ENCODE results near the gene DCPS. TPM values are rescaled to one million over a fixed set of nuclear protein-coding genes. Genes with fewer than 3 reads are reported as not detected.
"Not testable (repeated sequence)": the region's sequence is repeated elsewhere in the genome, so short reads cannot be mapped to it uniquely, and the experiment has no call there.

Gene DCPS, protein sequence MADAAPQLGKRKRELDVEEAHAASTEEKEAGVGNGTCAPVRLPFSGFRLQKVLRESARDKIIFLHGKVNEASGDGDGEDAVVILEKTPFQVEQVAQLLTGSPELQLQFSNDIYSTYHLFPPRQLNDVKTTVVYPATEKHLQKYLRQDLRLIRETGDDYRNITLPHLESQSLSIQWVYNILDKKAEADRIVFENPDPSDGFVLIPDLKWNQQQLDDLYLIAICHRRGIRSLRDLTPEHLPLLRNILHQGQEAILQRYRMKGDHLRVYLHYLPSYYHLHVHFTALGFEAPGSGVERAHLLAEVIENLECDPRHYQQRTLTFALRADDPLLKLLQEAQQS
- total RNA-seq: 6.2 TPM

DNA sequence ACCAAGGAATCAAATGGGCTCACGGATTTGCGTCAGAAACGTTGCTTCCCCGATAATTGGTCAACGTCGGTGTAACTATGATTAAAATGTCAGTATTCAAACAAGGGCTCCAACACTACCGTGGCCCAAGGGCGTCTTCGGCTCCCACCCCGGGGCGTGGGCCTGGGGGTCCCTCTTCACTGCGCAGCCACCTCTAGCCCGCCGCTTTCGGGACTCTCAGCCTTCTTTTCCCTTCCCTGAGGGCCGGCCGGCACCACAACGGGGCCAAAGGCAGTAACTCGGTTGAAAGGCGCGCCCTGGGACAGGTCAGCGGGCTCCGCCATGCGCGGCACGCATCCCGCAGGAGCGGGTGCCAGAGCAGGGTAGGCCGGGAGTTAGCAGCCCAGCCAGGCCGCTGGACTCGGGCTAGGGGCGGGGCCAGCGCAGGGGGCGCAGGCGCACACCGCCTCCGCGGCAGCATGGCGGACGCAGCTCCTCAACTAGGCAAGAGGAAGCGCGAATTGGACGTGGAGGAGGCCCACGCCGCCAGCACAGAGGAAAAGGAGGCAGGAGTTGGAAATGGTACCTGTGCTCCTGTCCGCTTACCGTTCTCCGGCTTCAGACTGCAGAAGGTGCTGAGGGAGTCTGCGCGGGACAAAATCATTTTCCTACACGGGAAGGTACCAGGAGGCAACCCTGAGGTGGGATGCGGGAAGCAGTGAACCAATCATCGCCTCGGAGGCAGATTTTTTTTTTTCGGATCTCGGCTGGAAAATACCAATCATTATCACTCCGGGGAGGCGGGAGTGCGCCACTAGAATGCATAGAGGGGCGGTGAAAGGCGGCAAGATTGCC is at the start of gene DCPS:
Gene DCPS, plus strand, starts transcription at position 438 of the 834 bp plus-strand sequence. Its CDS starts 21 bp downstream, at position 459.
- Histone ChIP-seq H3K27me3 (ENCODE audit: insufficient read depth, low read length) (no peaks in the 10 kb centered on the region), H3K4me3 (ENCODE audit: low read length) (peak within 1 kb of the TSS; percentile 73), H3K4me1 (ENCODE audit: insufficient read depth, low read length) (peaks cover 27% of the 10 kb centered on the region), H3K9me3 (ENCODE audit: low read depth, low read length) (no peaks in the 10 kb centered on the region)

DNA sequence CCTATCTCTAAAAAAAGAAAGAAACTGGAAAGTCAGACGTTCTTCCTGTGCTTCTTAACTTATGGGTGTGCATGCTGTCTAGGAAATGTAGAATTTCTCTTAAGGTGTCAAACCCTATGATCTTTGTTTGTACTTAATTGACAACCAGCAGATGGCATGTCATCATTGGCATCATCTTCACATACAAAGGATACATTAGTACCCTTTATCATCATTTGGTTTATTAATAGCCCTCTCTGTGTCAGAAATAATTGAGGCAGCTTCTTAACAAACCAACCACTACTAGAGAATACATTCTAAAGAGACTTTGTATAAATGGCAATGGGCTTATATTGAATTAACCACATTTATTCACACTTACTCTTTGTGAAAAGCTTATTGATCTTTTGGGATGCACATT is 49.0 kb upstream of the DCPS start:
- no peaks in the 10 kb centered on the region for H3K4me1 ChIP-seq (ENCODE audit: insufficient read depth, low read length)
- no peaks in the 10 kb centered on the region for H3K9me3 ChIP-seq (ENCODE audit: low read depth, low read length)
- no peaks in the 10 kb centered on the region for H3K27me3 ChIP-seq (ENCODE audit: insufficient read depth, low read length)
- no peak overlapping the region for H3K4me3 ChIP-seq (ENCODE audit: low read length)

DNA sequence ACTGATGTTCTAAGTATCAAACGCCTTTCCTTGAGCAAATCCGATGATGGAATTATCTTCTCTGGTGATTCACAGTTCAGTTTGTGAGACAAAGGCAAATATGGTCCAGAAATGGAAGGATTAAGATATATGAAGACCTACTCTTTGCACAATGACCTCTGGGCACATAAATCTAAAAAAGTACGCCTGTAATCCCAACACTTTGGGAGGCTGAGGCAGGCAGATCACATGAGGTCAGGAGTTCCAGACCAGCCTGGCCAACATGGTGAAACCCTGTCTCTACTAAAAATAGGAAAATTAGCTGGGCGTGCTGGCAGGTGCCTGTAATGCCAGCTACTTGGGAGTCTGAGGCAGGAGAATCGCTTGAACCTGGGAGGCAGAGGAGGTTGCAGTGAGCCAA is 48.4 kb upstream of the DCPS start:
- H3K4me3 ChIP-seq (ENCODE audit: low read length); H3K9me3 ChIP-seq (ENCODE audit: low read depth, low read length); H3K27me3 ChIP-seq (ENCODE audit: insufficient read depth, low read length); H3K4me1 ChIP-seq (ENCODE audit: insufficient read depth, low read length): not testable (repeated sequence)

DNA sequence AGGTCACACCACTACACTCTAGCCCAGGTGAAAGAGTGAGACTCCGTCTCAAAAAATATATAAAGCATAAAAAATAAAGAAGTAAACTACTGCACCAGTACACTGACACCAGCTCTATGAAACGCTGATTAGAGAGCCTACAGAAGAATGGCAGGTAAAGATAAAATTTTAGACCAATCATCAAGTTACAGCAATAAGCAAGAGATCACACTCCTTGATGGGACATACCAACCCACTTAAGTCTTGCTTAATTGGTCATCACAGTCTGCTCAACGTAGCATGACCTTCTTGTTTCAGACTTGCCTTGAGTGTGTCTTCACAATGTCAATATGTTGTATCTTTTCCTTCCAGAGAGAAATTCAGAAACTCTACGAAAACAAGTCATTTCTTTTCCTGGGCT is 47.6 kb upstream of the DCPS start:
- Histone ChIP-seq H3K4me3 (ENCODE audit: low read length) (no peak overlapping the region), H3K4me1 (ENCODE audit: insufficient read depth, low read length) (no peaks in the 10 kb centered on the region)

DNA sequence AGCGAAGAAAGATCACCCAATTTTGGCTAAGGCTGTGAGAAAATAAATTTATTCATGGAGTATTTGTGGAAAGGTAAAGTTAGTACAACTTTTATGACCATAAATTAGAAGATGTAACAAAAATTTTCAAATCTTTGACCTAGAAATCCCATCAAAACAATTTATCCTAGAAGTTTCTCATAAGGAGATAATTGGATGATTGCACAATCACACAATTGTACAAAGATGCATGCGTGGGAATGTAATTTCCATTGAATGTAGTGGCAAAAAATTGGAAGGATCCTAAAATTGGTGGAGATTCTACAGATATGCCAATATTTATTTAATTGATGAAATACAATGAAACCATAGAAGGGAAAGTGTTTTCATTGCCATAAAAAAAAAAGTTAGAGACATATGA is 46.7 kb upstream of the DCPS start:
- Histone ChIP-seq H3K4me3 (ENCODE audit: low read length) (no peak overlapping the region), H3K9me3 (ENCODE audit: low read depth, low read length) (no peaks in the 10 kb centered on the region), H3K27me3 (ENCODE audit: insufficient read depth, low read length) (no peaks in the 10 kb centered on the region), H3K4me1 (ENCODE audit: insufficient read depth, low read length) (no peaks in the 10 kb centered on the region)

More for the DNA sequence above, 47.6 kb upstream of the DCPS start:
- Histone ChIP-seq H3K27me3 (ENCODE audit: insufficient read depth, low read length) (no peaks in the 10 kb centered on the region), H3K9me3 (ENCODE audit: low read depth, low read length) (no peaks in the 10 kb centered on the region)

DNA sequence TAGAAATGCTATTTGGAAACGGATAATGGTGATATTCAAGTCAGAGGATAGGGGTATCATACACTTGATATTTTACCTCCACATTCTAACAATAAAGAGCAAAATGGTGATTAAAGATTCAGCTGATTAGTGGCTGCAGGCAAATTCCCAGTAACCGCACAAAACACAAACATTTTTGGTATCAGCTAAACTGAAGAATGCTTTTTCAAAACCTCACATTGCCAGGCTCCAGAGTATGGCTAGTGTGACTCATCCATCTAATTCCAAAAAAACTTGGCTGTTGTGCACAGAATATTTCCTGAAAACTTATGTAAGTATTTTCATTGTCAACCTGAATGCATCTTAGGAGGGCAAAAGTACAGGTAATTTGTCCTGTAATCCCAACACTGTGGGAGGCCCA is 46.1 kb upstream of the DCPS start:
- no peaks in the 10 kb centered on the region for H3K4me1 ChIP-seq (ENCODE audit: insufficient read depth, low read length)
- no peaks in the 10 kb centered on the region for H3K27me3 ChIP-seq (ENCODE audit: insufficient read depth, low read length)
- no peak overlapping the region for H3K4me3 ChIP-seq (ENCODE audit: low read length)
- no peaks in the 10 kb centered on the region for H3K9me3 ChIP-seq (ENCODE audit: low read depth, low read length)

DNA sequence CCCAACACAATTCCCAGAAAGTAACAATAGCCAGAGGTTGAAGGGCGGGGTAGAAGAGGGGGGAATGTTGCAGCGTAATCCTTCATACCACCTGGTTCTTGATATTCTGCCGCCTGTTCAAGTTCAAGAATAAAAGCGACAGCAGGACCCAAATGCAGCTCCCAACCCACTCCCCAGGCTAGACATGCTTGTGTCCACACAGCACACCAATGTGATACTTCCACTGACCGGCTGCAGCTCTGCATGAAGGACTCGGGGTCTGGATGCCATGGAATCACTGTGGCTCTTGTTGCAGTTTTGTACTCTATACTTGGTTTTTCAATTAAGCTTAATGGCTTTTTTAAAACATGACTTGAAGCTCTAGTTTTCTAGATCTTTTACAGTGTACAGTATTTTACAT is 41.6 kb upstream of the DCPS start:
- Histone ChIP-seq H3K4me3 (ENCODE audit: low read length) (no peak overlapping the region), H3K4me1 (ENCODE audit: insufficient read depth, low read length) (peaks cover under 1% of the 10 kb centered on the region), H3K9me3 (ENCODE audit: low read depth, low read length) (no peaks in the 10 kb centered on the region), H3K27me3 (ENCODE audit: insufficient read depth, low read length) (no peaks in the 10 kb centered on the region)

DNA sequence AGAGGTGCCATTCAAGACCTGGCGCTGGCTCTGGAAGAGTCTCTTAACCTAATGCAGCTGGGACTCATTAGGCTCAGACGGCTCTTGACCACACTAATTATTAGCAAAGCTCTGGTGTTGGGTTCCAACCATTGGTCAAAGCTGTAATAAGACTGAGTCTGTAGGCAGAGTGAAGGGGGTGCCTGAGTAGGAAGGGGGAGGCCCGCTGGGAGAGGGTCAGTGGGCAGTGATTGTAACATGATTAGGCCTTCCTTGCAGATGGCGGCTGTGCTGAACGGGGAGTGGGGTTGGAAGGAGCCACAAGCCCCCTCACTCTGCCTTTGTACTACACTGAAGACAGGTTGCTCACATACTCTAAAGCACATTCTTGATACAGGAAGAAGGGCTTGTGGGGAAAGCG is 40.4 kb upstream of the DCPS start:
- H3K4me3 ChIP-seq (ENCODE audit: low read length): no peak overlapping the region
- no peaks in the 10 kb centered on the region for H3K27me3 ChIP-seq (ENCODE audit: insufficient read depth, low read length)
- H3K4me1 ChIP-seq (ENCODE audit: insufficient read depth, low read length): peaks cover 11% of the 10 kb centered on the region
- H3K9me3 ChIP-seq (ENCODE audit: low read depth, low read length): no peaks in the 10 kb centered on the region

DNA sequence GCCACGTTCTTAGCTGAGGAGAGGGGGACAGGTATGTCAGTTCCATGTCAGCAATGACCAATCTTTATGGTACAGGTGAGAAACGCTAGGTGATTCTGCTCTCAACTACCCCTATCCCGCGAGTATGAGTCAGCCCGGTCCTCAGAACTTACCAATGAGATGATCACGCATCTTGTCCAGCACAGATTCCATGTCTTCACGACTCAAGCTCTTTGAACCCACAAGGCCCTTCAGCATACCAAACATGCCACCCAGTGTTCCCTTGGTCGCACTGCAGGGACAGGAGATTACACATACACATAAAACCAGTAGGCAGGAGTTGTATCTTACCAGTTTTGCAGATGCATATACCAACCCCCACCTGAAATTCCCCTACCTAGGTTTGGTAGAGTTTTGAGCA is 38.0 kb upstream of the DCPS start:
- Histone ChIP-seq H3K4me1 (ENCODE audit: insufficient read depth, low read length) (peaks cover 18% of the 10 kb centered on the region), H3K9me3 (ENCODE audit: low read depth, low read length) (no peaks in the 10 kb centered on the region)

DNA sequence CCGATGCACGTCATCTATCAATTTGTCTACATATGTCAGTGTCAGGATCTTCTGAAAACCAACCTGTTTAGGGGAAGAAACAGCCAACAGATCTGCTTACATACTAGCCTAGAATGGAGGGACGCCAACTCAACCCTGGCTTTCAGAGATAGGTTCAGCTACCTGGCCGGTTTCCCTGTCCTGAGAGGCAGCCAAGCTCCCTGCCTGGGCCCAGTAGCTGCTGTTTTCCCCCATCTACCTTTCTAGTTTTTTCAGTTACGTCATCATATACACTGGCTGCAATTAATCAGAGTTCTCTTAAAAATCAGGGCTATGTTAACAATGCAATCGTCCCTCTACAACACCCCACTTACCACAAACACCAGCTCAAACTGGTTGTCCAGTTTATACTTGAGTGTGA is 36.2 kb upstream of the DCPS start:
- Histone ChIP-seq H3K27me3 (ENCODE audit: insufficient read depth, low read length) (no peaks in the 10 kb centered on the region), H3K4me1 (ENCODE audit: insufficient read depth, low read length) (peaks cover 18% of the 10 kb centered on the region), H3K4me3 (ENCODE audit: low read length) (peak overlapping the region; percentile 90), H3K9me3 (ENCODE audit: low read depth, low read length) (no peaks in the 10 kb centered on the region)

More for the DNA sequence above, 38.0 kb upstream of the DCPS start:
- Histone ChIP-seq H3K27me3 (ENCODE audit: insufficient read depth, low read length) (no peaks in the 10 kb centered on the region), H3K4me3 (ENCODE audit: low read length) (no peak overlapping the region)

DNA sequence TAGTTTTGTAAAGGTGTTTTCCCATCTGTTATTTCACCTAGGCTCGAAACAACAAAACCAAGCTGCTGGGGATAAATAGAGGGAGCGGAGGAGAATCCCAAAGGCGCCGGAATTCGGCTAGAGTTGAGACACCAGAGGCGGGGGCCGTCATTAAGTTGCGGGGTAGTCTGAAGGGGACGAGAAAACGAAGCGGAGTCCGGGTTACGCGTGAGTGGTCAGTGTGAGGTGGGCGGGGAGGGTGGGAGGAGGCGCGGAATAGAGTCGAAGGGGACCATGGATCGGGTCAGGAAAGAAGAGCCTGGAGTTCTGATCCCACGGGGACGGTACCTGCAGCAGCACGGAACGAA is 35.5 kb upstream of the DCPS start:
- Histone ChIP-seq H3K4me3 (ENCODE audit: low read length) (peak overlapping the region; percentile 90), H3K27me3 (ENCODE audit: insufficient read depth, low read length) (no peaks in the 10 kb centered on the region), H3K9me3 (ENCODE audit: low read depth, low read length) (no peaks in the 10 kb centered on the region)

DNA sequence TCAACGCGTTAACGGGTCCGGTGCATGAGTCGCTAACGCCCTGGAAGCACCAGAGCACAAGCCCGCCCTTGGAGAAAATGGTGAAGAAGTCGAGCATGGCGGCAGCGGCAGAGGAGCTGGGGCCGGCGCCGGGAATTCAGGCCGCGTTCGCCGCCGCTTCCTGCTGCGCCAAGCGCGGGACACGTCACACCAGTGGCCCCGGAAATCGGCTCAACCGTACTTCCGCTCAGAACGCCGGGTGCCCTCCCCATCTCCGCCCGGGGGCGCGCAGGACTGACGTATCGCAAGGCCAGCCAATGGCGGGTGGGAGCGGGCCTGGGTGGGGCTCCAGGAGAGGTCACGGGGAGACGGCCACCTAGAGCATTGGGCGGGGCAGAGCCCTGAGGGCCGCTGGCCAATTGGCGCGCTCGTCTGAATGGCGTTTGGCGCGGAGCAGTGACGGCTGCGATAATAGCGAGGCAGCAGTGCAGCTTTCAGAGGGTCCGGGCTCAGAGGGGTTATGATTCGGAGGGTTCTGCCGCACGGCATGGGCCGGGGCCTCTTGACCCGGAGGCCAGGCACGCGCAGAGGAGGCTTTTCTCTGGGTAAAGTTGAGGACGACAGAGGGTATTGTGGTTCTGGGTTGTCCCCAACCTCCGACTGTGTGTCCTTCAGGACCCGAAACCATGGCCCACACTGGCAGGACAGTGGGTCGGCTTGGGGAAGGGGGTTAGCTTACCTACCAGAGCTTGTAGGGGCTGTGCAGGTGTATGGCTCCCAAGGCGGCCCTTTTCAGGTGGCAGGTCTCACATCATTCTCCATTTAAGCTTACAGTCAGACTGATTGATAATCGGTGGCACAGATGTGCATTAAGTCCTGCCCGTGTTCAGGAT is 34.9 kb upstream of the DCPS start, which contains the start of the genes FOXRED1 and SRPRA:
Gene FOXRED1, plus strand, starts transcription at position 447 of the 872 bp plus-strand sequence. Its CDS starts 53 bp downstream, at position 500.
Gene SRPRA, minus strand, starts transcription at position 188 of the 872 bp plus-strand sequence. Its CDS starts 91 bp downstream, at position 97.
- peaks cover 18% of the 10 kb centered on the region for H3K4me1 ChIP-seq (ENCODE audit: insufficient read depth, low read length)
- H3K27me3 ChIP-seq (ENCODE audit: insufficient read depth, low read length): no peaks in the 10 kb centered on the region
- no peaks in the 10 kb centered on the region for H3K9me3 ChIP-seq (ENCODE audit: low read depth, low read length)
- peak within 1 kb of the TSS; percentile 90 for H3K4me3 ChIP-seq (ENCODE audit: low read length)

More for the DNA sequence above, 35.5 kb upstream of the DCPS start:
- peaks cover 18% of the 10 kb centered on the region for H3K4me1 ChIP-seq (ENCODE audit: insufficient read depth, low read length)

DNA sequence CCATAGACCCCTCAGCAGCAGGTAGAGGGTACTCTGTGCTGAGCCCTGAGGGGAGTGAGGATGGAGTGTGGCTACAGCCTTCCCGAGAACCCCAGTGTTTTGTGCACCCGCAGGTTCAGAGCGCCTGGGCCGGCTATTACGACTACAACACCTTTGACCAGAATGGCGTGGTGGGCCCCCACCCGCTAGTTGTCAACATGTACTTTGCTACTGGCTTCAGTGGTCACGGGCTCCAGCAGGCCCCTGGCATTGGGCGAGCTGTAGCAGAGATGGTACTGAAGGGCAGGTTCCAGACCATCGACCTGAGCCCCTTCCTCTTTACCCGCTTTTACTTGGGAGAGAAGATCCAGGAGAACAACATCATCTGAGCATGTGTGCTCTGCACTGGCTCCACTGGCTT is 26.5 kb upstream of the DCPS start:
- H3K4me3 ChIP-seq (ENCODE audit: low read length): no peak overlapping the region
- no peaks in the 10 kb centered on the region for H3K9me3 ChIP-seq (ENCODE audit: low read depth, low read length)
- H3K27me3 ChIP-seq (ENCODE audit: insufficient read depth, low read length): no peaks in the 10 kb centered on the region
- H3K4me1 ChIP-seq (ENCODE audit: insufficient read depth, low read length): peaks cover 28% of the 10 kb centered on the region

DNA sequence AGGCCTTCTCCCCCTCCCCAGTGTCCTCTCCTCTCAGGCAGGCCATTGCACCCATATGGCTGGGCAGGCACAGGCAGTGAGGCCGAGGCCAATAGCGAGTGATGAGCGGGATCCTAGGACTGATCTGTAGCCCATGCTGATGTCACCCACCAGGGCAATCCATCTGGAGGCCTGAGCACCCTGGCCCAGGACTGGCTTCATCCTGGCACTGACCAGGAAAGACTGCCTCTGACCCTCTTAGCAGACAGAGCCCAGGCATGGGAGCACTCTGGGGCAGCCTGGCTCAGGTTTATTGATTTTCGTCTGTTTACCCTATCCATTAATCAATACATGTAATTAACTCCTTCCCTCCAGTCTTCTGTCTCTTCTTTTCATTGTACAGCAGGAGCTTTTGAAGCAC is 26.1 kb upstream of the DCPS start:
- no peak overlapping the region for H3K4me3 ChIP-seq (ENCODE audit: low read length)
- peaks cover 31% of the 10 kb centered on the region for H3K4me1 ChIP-seq (ENCODE audit: insufficient read depth, low read length)
- H3K27me3 ChIP-seq (ENCODE audit: insufficient read depth, low read length): no peaks in the 10 kb centered on the region
- no peaks in the 10 kb centered on the region for H3K9me3 ChIP-seq (ENCODE audit: low read depth, low read length)

DNA sequence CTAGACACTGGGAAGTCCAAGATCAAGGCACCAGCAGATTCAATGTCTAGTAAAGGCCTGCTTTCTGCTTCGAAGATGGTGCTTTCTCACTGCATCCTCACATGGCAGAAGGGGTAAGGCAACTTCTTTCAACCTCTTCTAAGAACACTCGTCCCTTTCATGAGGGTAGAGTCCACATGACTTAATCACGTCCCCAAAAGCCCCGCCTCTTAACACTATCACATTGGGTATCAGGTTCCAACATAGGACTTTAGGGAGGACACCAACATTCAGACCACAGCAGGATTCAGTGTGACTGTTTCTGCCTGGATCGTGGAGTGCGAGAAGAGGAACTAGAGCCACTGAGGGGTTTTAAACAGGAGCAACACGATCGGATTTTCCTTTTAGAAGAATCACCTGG is 24.7 kb upstream of the DCPS start:
- Histone ChIP-seq H3K4me1 (ENCODE audit: insufficient read depth, low read length) (peaks cover 40% of the 10 kb centered on the region), H3K4me3 (ENCODE audit: low read length) (no peak overlapping the region), H3K9me3 (ENCODE audit: low read depth, low read length) (no peaks in the 10 kb centered on the region), H3K27me3 (ENCODE audit: insufficient read depth, low read length) (no peaks in the 10 kb centered on the region)
